Esophagus squamous epithelium (tissue), 5 donors: ENCODE results near the gene LIMCH1. TPM values are rescaled to one million over a fixed set of nuclear protein-coding genes. Genes with fewer than 3 reads are reported as not detected.

Experiments used
- DNase-seq: peaks from one replicate; lab custom pipeline; 2025; lab: John Stamatoyannopoulos, UW
- H3K27ac ChIP-seq, 4 donors: fragments of 200-600 bp; sonication (generic); one replicate each; pipeline ENCODE4 v1.5.1; 2016 to 2019; ENCODE audit warnings: mild to moderate bottlenecking in 1 of 4
- H3K27me3 ChIP-seq, 4 donors: fragments of 200-600 bp; sonication (generic); 1 replicate in 3 of 4; 2 replicates in 1 of 4; pipeline versions ENCODE4 v1.5.1 to v1.6.0; 2017 to 2021; ENCODE audit warnings: antibody characterized with exemption in 1 of 4
- H3K36me3 ChIP-seq, 3 donors: fragments of 200-600 bp; sonication (generic); one replicate each; pipeline ENCODE4 v1.5.1; 2016 to 2019
- H3K4me1 ChIP-seq, 3 donors: fragments of 200-600 bp; sonication (generic); one replicate each; pipeline ENCODE4 v1.5.1; 2017 to 2019
- H3K4me3 ChIP-seq, 4 donors: fragments of 200-600 bp; sonication (generic); 1 replicate in 3 of 4; 2 replicates in 1 of 4; pipeline ENCODE4 v1.5.1; 2016 to 2019; ENCODE audit warnings: mild to moderate bottlenecking in 2 of 4, moderate library complexity in 1 of 4
- H3K9me3 ChIP-seq, 3 donors: fragments of 200-600 bp; sonication (generic); one replicate each; pipeline ENCODE4 v1.5.1; 2016 to 2019
- CTCF ChIP-seq, 6 experiments: fragments of 450-650 bp in 4 of 6; fragments of 200-600 bp in 2 of 6; sonication (generic) in 2 of 6; IDR thresholded peaks; one replicate each; pipeline ENCODE4 v1.5.1; 2016 to 2019; ENCODE audit warnings: antibody characterized with exemption in 6 of 6, mild to moderate bottlenecking in 4 of 6, moderate library complexity in 4 of 6
- POLR2A ChIP-seq, 4 donors: fragments of 450-650 bp; IDR thresholded peaks; one replicate each; pipeline ENCODE4 v1.6.1; 2017; ENCODE audit warnings: antibody characterized with exemption in 4 of 4, mild to moderate bottlenecking in 4 of 4, moderate library complexity in 3 of 4
- WGBS, 2 donors: methylation state at CpG; one replicate each; pipeline ENCODE4 v1.1.5; 2018; 5-methylcytosine and 5-hydroxymethylcytosine counted together
- intact Hi-C: fragments of 100-400 bp; cut with DNase I; formaldehyde crosslinking; loops from one replicate; pipeline ENCODE4 v1.15.0; 2022
- total RNA-seq, 4 donors: library from RNA; depleted of rRNA; stranded (reverse); fragments of >200 nt; gene quantifications; one replicate each; pipeline ENCODE4 v1.1.0, GENCODE V29; 2016
- donor health status: DM: yes; HTN: yes; CAD: no.

Gene LIMCH1
- total RNA-seq, 4 donors from 2014 or later, result 9.8 to 19.1 (median 13.1) TPM

- no peak for DNase-seq
- Histone ChIP-seq H3K4me1 (no peaks in the 10 kb centered on the region), H3K4me3 (no peak overlapping the region), H3K9me3 (no peaks in the 10 kb centered on the region), H3K27ac (no peak overlapping the region), H3K36me3 (no peaks in the 10 kb centered on the region), H3K27me3 (no peaks in the 10 kb centered on the region)
- WGBS, 2 donors, result 74 to 88% methylated on average over 3 to 4 of the region's 4 CpGs
- no peak for TF ChIP-seq CTCF (IDR thresholded peaks at IDR 0.05)
- no peak for TF ChIP-seq POLR2A (IDR thresholded peaks at IDR 0.05)
- intact Hi-C loops, result no loop called here
Observed at GRCh38 chr4:41569961-41570360, 32.0 kb downstream of the LIMCH1 start.

- 86 to 94% methylated on average over 1 of the region's 1 CpG for WGBS, 2 donors
- Histone ChIP-seq H3K4me3 (no peak overlapping the region), H3K36me3 (no peaks in the 10 kb centered on the region), H3K27ac (no peak overlapping the region), H3K27me3 (no peaks in the 10 kb centered on the region), H3K9me3 (no peaks in the 10 kb centered on the region), H3K4me1 (no peaks in the 10 kb centered on the region)
- intact Hi-C loops, result no loop called here
- no peak for TF ChIP-seq CTCF (IDR thresholded peaks at IDR 0.05)
- no peak for TF ChIP-seq POLR2A (IDR thresholded peaks at IDR 0.05)
- DNase-seq, result no peak
Observed at GRCh38 chr4:41571422-41571821, 33.5 kb downstream of the LIMCH1 start.

GRCh38 chr4:41572516-41572915, 34.6 kb downstream of the LIMCH1 start:
- DNase-seq, result no peak
- intact Hi-C loops, result no loop called here

GRCh38 chr4:41572956-41573355, 35.0 kb downstream of the LIMCH1 start:
- WGBS, 2 donors, result 50 to 64% methylated on average over 2 of the region's 2 CpGs
- Histone ChIP-seq H3K4me1 (no peaks in the 10 kb centered on the region), H3K36me3 (no peaks in the 10 kb centered on the region), H3K4me3 (no peak overlapping the region), H3K9me3 (no peaks in the 10 kb centered on the region), H3K27ac (no peak overlapping the region), H3K27me3 (no peaks in the 10 kb centered on the region)
- TF ChIP-seq POLR2A (IDR thresholded peaks at IDR 0.05), result no peak
- TF ChIP-seq CTCF (IDR thresholded peaks at IDR 0.05), result no peak
- intact Hi-C loops, result no loop called here
- DNase-seq, result no peak

More at GRCh38 chr4:41572516-41572915, 34.6 kb downstream of the LIMCH1 start:
- no peak overlapping the region for H3K4me3 ChIP-seq
- no peak overlapping the region for H3K27ac ChIP-seq
- H3K4me1 ChIP-seq, result no peaks in the 10 kb centered on the region
- 44 to 51% methylated on average over 5 of the region's 5 CpGs for WGBS, 2 donors
- no peaks in the 10 kb centered on the region for H3K9me3 ChIP-seq
- H3K36me3 ChIP-seq, result no peaks in the 10 kb centered on the region
- TF ChIP-seq POLR2A (IDR thresholded peaks at IDR 0.05) (no peak), CTCF (IDR thresholded peaks at IDR 0.05) (no peak)
- no peaks in the 10 kb centered on the region for H3K27me3 ChIP-seq

- intact Hi-C loops, result no loop called here
- Histone ChIP-seq H3K4me1 (no peaks in the 10 kb centered on the region), H3K4me3 (no peak overlapping the region), H3K27ac (no peak overlapping the region), H3K27me3 (no peaks in the 10 kb centered on the region), H3K9me3 (no peaks in the 10 kb centered on the region), H3K36me3 (no peaks in the 10 kb centered on the region)
- 63 to 74% methylated on average over 4 of the region's 4 CpGs for WGBS, 2 donors
- no peak for DNase-seq
- no peak for TF ChIP-seq POLR2A (IDR thresholded peaks at IDR 0.05)
- no peak for TF ChIP-seq CTCF (IDR thresholded peaks at IDR 0.05)
Observed at GRCh38 chr4:41573502-41574001, 35.6 kb downstream of the LIMCH1 start.
